HUES64 (cell line): ENCODE measurements around the gene TMPRSS9.

Experiments used
- H3K27ac ChIP-seq: 2 replicates; pipeline ENCODE4 v1.7.0; 2013; ENCODE audit warnings: low read depth, low read length, inconsistent platforms
- H3K27me3 ChIP-seq: 2 replicates; pipeline ENCODE4 v1.6.1; 2013; ENCODE audit warnings: mild to moderate bottlenecking, low read length; ENCODE audit not compliant: insufficient read depth
- H3K36me3 ChIP-seq: 2 replicates; pipeline ENCODE4 v1.6.1; 2013; ENCODE audit warnings: mild to moderate bottlenecking, low read length; ENCODE audit not compliant: insufficient read depth
- H3K4me1 ChIP-seq: 2 replicates; pipeline ENCODE4 v1.6.1; 2013; ENCODE audit warnings: mild to moderate bottlenecking, low read length, moderate library complexity; ENCODE audit not compliant: insufficient read depth
- H3K4me3 ChIP-seq: 2 replicates; pipeline ENCODE4 v1.5.1; 2013; ENCODE audit warnings: mild to moderate bottlenecking, low read length, moderate library complexity
- H3K9ac ChIP-seq: 2 replicates; pipeline ENCODE4 v1.6.1; 2013; ENCODE audit warnings: mild to moderate bottlenecking, low read depth, low read length
- H3K9me3 ChIP-seq: 2 replicates; pipeline ENCODE4 v1.6.1; 2013; ENCODE audit warnings: low read depth, low read length; ENCODE audit not compliant: insufficient read depth
- WGBS: fragments of 150-250, 120-280 bp; methylation state at CpG from one replicate; pipeline ENCODE4 v1.1.7; 2013; ENCODE audit warnings: missing lambda C conversion rate; 5-methylcytosine and 5-hydroxymethylcytosine counted together

The TMPRSS9 gene

GRCh38 chr19:2356036-2356646 lies 3.9 kb upstream of the TMPRSS9 start:
- peaks cover 20% of the 10 kb centered on the region for H3K27me3 ChIP-seq
- no peak overlapping the region for H3K27ac ChIP-seq
- 87% methylated on average over 21 of the region's 21 CpGs for WGBS
- H3K4me3 ChIP-seq: no peak overlapping the region
- 0 out of 2 replicates have a peak, but pooled peaks cover 5% of the 10 kb centered on the region for H3K36me3 ChIP-seq
- H3K9ac ChIP-seq: no peak overlapping the region
- no peaks in the 10 kb centered on the region for H3K9me3 ChIP-seq
- no peaks in the 10 kb centered on the region for H3K4me1 ChIP-seq

DNA sequence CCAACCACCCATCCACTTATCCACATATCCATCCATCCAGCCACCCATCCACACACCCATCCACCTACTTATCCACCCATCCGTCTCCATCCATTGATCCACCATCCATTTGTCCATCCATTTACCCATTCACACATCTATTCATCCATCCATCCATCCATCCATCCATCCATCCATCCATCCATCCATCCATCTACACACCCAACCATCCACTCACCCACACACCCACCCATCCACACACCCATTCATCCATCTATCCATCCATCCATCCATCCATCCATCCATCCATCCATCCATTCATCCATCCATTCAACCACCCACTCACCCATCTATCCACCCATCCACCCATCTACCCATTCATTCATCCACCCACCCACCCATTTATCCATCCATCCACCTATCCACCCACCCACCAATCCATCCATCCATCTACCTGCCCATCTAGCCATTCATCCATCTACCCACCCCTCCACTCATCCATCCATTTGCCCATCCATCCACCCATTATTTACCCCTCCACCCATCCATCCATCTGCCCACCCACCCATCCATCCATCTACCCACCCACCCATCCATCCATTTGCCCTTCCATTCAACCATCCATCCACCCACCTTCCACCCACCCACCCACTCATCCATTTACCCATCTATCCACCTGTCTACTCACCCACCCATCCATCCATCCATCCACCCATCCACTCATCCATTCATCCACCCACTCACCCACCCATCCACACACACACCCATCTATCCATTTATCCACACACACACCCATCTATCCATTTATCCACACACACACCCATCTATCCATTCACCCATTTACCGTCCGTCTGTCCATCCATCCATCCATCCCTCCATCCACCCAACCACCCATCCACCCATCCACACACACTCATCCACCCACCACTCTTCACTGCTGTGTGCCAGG lies 2.5 kb upstream of the TMPRSS9 start:
- no peak overlapping the region for H3K27ac ChIP-seq
- WGBS: 95% methylated on average over 3 of the region's 3 CpGs
- no peaks in the 10 kb centered on the region for H3K9me3 ChIP-seq
- H3K4me3 ChIP-seq: no peak overlapping the region
- H3K27me3 ChIP-seq: peaks cover 22% of the 10 kb centered on the region
- H3K9ac ChIP-seq: no peak overlapping the region
- H3K36me3 ChIP-seq: 0 out of 2 replicates have a peak, but pooled peaks cover 5% of the 10 kb centered on the region
- peaks cover 4% of the 10 kb centered on the region; the same call in 1 of the 2 replicates for H3K4me1 ChIP-seq

- no peak overlapping the region for H3K27ac ChIP-seq
- peaks cover 4% of the 10 kb centered on the region; the same call in 1 of the 2 replicates for H3K4me1 ChIP-seq
- no peaks in the 10 kb centered on the region for H3K36me3 ChIP-seq
- no peak overlapping the region for H3K9ac ChIP-seq
- H3K27me3 ChIP-seq: peaks cover 22% of the 10 kb centered on the region
- no peaks in the 10 kb centered on the region for H3K9me3 ChIP-seq
- H3K4me3 ChIP-seq: no peak overlapping the region
- WGBS: 80% methylated on average over 28 of the region's 28 CpGs
These were observed 1.4 kb upstream of the TMPRSS9 start for GRCh38 chr19:2358548-2359173.

DNA sequence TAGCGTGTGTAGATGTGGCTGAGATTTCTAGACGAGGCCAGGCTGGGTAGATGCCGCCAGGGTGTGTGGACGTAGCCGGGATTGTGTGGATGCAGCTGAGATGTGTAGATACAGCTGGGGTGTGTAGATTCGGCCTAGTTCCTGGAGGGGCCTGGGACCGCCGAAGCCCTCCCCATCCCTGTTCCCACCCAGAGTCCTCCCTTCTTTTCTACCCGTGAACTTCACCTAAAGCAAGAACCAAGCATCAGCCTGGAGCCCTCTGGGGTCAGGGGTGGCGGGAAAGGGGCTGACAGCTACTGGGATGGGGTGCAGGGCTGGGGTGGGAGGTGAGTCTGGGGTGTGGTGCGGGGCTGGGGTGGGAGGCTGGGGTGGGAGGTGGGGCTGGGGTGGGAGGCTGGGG lies 768 bp downstream of the TMPRSS9 start:
- no peaks in the 10 kb centered on the region for H3K36me3 ChIP-seq
- 85% methylated on average over 9 of the region's 11 CpGs for WGBS
- no peak overlapping the region for H3K4me3 ChIP-seq
- H3K9ac ChIP-seq: no peak overlapping the region
- H3K27ac ChIP-seq: no peak overlapping the region
- H3K27me3 ChIP-seq: peaks cover 22% of the 10 kb centered on the region
- peaks cover 4% of the 10 kb centered on the region; the same call in 1 of the 2 replicates for H3K4me1 ChIP-seq
- no peaks in the 10 kb centered on the region for H3K9me3 ChIP-seq

DNA sequence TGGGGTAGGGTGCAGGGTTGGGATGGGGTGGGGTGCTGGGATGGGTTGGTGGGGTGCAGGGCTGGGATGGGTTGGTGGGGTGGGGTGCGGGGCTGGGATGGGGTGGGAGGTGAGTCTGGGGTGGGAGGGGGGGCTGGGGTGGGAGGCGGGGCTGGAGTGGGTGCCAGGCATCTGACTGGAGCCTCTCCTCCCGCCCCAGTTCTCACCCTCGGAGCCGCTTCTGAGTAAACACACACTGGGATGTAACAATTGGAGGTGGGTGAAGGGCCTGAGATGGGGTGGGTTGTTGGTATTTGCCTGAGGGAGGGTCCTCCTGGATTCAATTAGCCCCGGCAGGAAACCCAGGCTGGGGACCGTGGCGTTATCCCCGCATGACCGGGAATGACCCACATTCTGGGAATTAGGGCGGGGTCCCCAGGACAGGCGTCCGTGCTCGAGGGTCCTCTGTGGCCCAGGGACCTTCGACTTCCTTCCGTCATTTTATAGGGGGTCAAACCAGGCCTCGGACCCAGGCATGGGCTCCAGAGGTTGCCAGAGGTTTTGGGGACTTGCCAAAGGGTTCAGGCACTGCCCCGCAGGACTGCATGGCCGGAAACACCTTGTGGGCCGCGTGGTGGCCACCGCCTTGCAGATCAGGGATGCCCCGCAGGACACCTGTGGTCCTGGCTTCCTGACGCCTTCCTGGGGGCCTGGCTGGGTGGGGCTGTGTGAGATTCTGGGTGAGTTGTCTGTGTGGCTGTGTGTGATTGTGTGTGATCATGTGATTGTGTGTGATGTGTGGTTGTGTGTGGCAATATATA lies 1.4 kb downstream of the TMPRSS9 start:
- Histone ChIP-seq H3K36me3 (no peaks in the 10 kb centered on the region), H3K27me3 (peaks cover 22% of the 10 kb centered on the region), H3K9me3 (no peaks in the 10 kb centered on the region), H3K4me1 (peaks cover 4% of the 10 kb centered on the region; the same call in 1 of the 2 replicates), H3K27ac (no peak overlapping the region), H3K4me3 (no peak overlapping the region), H3K9ac (no peak overlapping the region)
- WGBS: 65% methylated on average over 22 of the region's 24 CpGs

DNA sequence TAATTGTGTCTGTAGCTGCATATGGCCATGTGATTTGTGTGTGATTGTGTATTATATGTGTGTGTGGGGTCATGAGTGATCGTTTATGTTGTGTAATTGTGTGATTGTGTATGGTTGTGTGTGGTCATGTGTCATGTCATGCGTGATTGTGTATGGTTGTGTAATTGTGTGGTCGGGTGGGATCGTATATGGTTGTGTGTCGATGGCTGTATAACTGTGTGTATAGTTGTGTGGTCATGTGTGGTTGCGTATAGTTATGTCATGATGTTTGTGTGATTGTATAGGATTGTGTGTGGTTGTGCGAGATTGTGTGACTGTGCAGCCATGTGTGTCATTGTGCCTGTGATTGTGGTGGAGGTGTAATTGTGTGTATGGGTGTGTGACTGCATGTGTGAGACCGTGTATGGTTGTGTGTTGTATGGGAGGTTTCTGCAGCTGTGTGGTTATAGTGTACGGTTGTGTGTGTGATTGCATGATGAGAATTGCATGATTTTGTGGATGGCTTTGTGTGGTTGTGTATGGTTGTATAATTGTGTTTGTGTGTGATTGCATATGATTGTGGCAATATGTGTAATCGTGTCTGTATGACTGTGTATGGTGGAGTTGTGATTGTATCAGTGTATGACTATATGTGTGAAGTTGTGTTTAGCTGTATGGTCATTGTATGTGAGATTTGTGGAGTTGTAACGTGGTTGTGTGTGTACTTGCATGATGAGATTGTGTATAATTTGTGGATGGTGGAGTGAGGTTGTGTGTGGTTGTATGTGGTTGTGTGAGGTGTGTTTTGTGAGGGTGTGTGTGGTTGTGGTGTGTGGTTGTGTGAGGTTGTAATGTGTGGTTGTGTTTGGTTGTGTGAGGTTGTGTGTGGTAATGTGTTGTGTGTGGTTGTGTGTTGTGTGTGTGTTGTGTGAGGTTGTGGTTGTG lies 2.2 kb downstream of the TMPRSS9 start:
- WGBS: 93% methylated on average over 11 of the region's 11 CpGs
- Histone ChIP-seq H3K36me3 (no peaks in the 10 kb centered on the region), H3K9me3 (no peaks in the 10 kb centered on the region), H3K4me1 (peaks cover 4% of the 10 kb centered on the region; the same call in 1 of the 2 replicates), H3K27ac (no peak overlapping the region), H3K4me3 (no peak overlapping the region), H3K9ac (no peak overlapping the region), H3K27me3 (peaks cover 22% of the 10 kb centered on the region)

GRCh38 chr19:2362970-2363300 lies 2.9 kb downstream of the TMPRSS9 start:
- Histone ChIP-seq H3K27me3 (peaks cover 22% of the 10 kb centered on the region), H3K27ac (no peak overlapping the region), H3K4me3 (no peak overlapping the region), H3K9ac (no peak overlapping the region), H3K9me3 (no peaks in the 10 kb centered on the region), H3K4me1 (peaks cover 4% of the 10 kb centered on the region; the same call in 1 of the 2 replicates), H3K36me3 (no peaks in the 10 kb centered on the region)
- 89% methylated on average over 15 of the region's 15 CpGs for WGBS

DNA sequence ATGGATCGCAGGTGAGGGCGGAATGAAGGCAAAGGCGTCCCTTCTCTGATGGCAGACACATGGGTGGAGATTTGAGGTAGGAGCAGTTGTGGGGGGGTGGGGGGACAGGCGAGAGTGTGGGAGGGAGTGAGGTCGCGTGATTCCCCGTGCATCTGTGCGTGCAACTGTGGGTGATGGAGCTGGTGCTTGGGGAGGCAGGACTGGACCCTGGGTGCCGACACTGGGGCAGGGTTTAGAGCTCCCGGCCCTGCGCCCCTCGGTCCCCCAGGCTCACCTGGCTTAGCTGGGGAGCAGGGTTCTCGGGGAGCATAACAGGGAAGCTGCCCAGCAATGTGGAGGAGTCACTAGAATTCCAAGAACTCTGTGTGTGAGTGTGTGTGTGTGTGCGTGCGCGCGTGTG lies 3.4 kb downstream of the TMPRSS9 start:
- Histone ChIP-seq H3K27me3 (peaks cover 22% of the 10 kb centered on the region), H3K27ac (no peak overlapping the region), H3K36me3 (no peaks in the 10 kb centered on the region), H3K4me3 (no peak overlapping the region), H3K9me3 (no peaks in the 10 kb centered on the region), H3K4me1 (peaks cover 4% of the 10 kb centered on the region; the same call in 1 of the 2 replicates), H3K9ac (no peak overlapping the region)
- WGBS: 85% methylated on average over 17 of the region's 17 CpGs

DNA sequence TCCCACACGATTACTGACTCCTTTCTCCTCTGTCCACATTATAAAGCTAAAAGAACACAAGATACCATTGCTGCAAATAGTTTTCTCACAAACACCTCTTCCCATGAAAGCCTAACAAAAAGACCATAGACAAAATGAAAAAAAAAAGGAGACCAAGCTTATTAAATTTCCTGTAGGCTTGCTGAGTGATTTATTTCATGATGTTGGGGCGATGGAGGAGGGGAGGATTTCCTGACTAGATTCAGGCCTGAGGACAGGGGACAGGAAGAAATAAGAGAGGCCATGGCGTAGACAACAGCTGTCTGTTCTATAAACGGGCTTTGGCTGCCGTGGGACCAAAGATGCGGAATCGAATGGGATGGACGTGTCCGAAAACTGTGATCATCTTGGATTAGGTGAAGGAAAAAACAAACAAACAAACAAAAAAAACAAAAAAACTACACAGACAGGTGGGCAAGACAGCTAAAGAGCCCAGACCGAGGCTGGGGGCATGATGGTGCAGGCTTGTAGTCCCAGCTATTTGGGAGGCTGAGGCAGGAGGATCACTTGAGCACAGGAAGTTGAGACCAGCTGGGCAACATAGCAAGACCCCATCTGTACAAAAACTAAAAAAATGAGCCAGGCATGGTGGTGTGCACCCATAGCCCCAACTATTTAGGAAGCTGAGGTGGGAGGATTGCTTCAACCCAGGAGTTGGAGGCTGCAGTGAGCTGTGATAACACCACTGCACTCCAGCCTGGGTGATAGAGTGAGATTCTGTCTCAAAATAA lies 5.3 kb downstream of the TMPRSS9 start:
- no peaks in the 10 kb centered on the region for H3K36me3 ChIP-seq
- H3K9ac ChIP-seq: no peak overlapping the region
- no peak overlapping the region for H3K27ac ChIP-seq
- H3K4me3 ChIP-seq: no peak overlapping the region
- WGBS: 93% methylated on average over 10 of the region's 10 CpGs
- no peaks in the 10 kb centered on the region for H3K9me3 ChIP-seq
- peaks cover 8% of the 10 kb centered on the region for H3K27me3 ChIP-seq
- peaks cover 4% of the 10 kb centered on the region; the same call in 1 of the 2 replicates for H3K4me1 ChIP-seq
